Pancreas (tissue), 10 donors: ENCODE results near the gene LRRC25. TPM values are rescaled to one million over a fixed set of nuclear protein-coding genes. Genes with fewer than 3 reads are reported as not detected.

ENCODE experiments used
- ATAC-seq, 4 donors: fragments of 200-7000 bp; cut with Tn5 transposase; one replicate each; pipeline versions ENCODE4 v1.8.0 to v1.9.1; 2020; ENCODE audit warnings: mild to moderate bottlenecking in 4 of 4, moderate library complexity in 4 of 4
- DNase-seq, 6 donors: peaks; one replicate each; pipeline ENCODE4 v3.0.0-alpha.2; 2020
- FAIRE-seq: peaks from 2 replicates; lab custom pipeline; 2012; peaks lifted over from hg19 to GRCh38; lab: Jason Lieb, UNC
- H3K27ac ChIP-seq, 4 donors: fragments of 200-600 bp; sonication (generic); 1 replicate in 3 of 4; 2 replicates in 1 of 4; pipeline versions ENCODE4 v1.5.0 to v1.8.0; 2020
- H3K27me3 ChIP-seq, 4 donors: fragments of 200-600 bp; one replicate each; pipeline ENCODE4 v1.8.0; 2021
- H3K36me3 ChIP-seq, 3 donors: fragments of 200-600 bp; sonication (generic) in 1 of 3; one replicate each; pipeline versions ENCODE4 v1.5.0 to v1.8.0; 2020 to 2021
- H3K4me1 ChIP-seq, 3 donors: fragments of 200-600 bp; one replicate each; pipeline ENCODE4 v1.8.0; 2021
- H3K4me3 ChIP-seq, 4 donors: fragments of 200-600 bp; sonication (generic) in 2 of 4; one replicate each; pipeline versions ENCODE4 v1.5.0 to v1.8.0; 2020 to 2021
- H3K9me3 ChIP-seq, 4 donors: fragments of 200-600 bp; one replicate each; pipeline ENCODE4 v1.8.0; 2021
- CTCF ChIP-seq, 4 donors: fragments of 200-600 bp; sonication (generic) in 3 of 4; IDR thresholded peaks; one replicate each; pipeline versions ENCODE4 v1.5.0 to v1.8.0; 2021; ENCODE audit warnings: antibody characterized with exemption in 4 of 4
- WGBS, 2 donors: extraction: QIAGEN DNeasy Blood & Tissue Kit; methylation state at CpG; one replicate each; pipeline ENCODE4 v1.1.7; 2013; 5-methylcytosine and 5-hydroxymethylcytosine counted together
- intact Hi-C, 3 donors: fragments of 100-400 bp; cut with DNase I; formaldehyde crosslinking; loops; one replicate each; pipeline versions ENCODE4 v1.11.1 to v1.14.2; 2022
- polyA plus RNA-seq, 2 donors: library from polyadenylated mRNA; stranded (reverse); fragments of 200-250 nt; gene quantifications; one replicate each; pipeline ENCODE4 v1.2.3, GENCODE V29; 2013
- total RNA-seq, 6 donors: library from RNA; stranded (reverse); fragmentation: NEBNext Ultra II Directional in 4 of 6; extraction: Animal tissue kit (Norgen Biotek cat#: 25700) in 4 of 6; gene quantifications; one replicate each; pipeline versions ENCODE4 v1.2.1 to v1.2.4, GENCODE V29; 2021 to 2023
- donor health status: healthy with polysubstance abuse.
- donor health status: DM: no; HTN: no; CAD: no; lungs with moderate emphysema.
- donor health status: DM: no; HTN: no; CAD: no.
- donor health status: control.
- donor health status: control.
- donor health status: Bipolar disorder and iron deficiency.
- donor health status: DM: yes; HTN: yes; CAD: no.
- donor health status: DM: no; HTN: no; CAD: no.
- donor health status: DM: no; HTN: no; CAD: no.
- donor health status: DM: yes; HTN: yes; CAD: no.

Gene LRRC25
- total and polyA plus RNA-seq, 8 donors, result 0.14 to 6.1 (median 0.97) TPM

GRCh38 chr19:18436671-18437490, 39.5 kb upstream of the LRRC25 start:
- FAIRE-seq (no peak), ATAC-seq (peak; percentile 30 to 54 (median 47)), DNase-seq (peak in 5 of 6 donors; percentile 65 to 90 (median 75))
- Histone ChIP-seq H3K4me1 (peaks cover 0 to 11% (median 0%) of the 10 kb centered on the region in 3 donors), H3K27ac (peak overlapping the region; percentile 51 to 79 (median 74)), H3K36me3 (no peaks in the 10 kb centered on the region), H3K9me3 (no peaks in the 10 kb centered on the region), H3K4me3 (peak overlapping the region in 2 of 4 donors; percentile 44 to 57), H3K27me3 (no peaks in the 10 kb centered on the region)
- 38 to 40% methylated on average over 54 to 67 of the region's 67 CpGs for WGBS, 2 donors
- TF ChIP-seq CTCF (IDR thresholded peaks at IDR 0.05), result no peak
- intact Hi-C loops, result no loop called here

GRCh38 chr19:18435842-18436670, 38.6 kb upstream of the LRRC25 start:
- H3K9me3 ChIP-seq, result no peaks in the 10 kb centered on the region
- peak overlapping the region in 1 of 4 donors; percentile 70 for H3K27ac ChIP-seq
- ATAC-seq, result no peak
- intact Hi-C loops, result no loop called here
- no peak for FAIRE-seq
- no peak for DNase-seq
- H3K4me3 ChIP-seq, result peak overlapping the region in 2 of 4 donors; percentile 44 to 57
- H3K36me3 ChIP-seq, result no peaks in the 10 kb centered on the region
- H3K27me3 ChIP-seq, result no peaks in the 10 kb centered on the region
- H3K4me1 ChIP-seq, result peaks cover 0 to 11% (median 0%) of the 10 kb centered on the region in 3 donors
- TF ChIP-seq CTCF (IDR thresholded peaks at IDR 0.05), result no peak
- 88 to 90% methylated on average over 46 of the region's 46 CpGs for WGBS, 2 donors

- Histone ChIP-seq H3K4me1 (peaks cover 0 to 11% (median 0%) of the 10 kb centered on the region in 3 donors), H3K27me3 (no peaks in the 10 kb centered on the region), H3K4me3 (no peak overlapping the region), H3K27ac (no peak overlapping the region), H3K36me3 (no peaks in the 10 kb centered on the region), H3K9me3 (no peaks in the 10 kb centered on the region)
- FAIRE-seq, result no peak
- ATAC-seq, result no peak
- no peak for TF ChIP-seq CTCF (IDR thresholded peaks at IDR 0.05)
- DNase-seq, result no peak
- 94 to 95% methylated on average over 48 to 49 of the region's 49 CpGs for WGBS, 2 donors
- intact Hi-C loops, result no loop called here
These were observed 37.9 kb upstream of the LRRC25 start for GRCh38 chr19:18435178-18435841.

- Histone ChIP-seq H3K27me3 (no peaks in the 10 kb centered on the region), H3K4me1 (peaks cover 0 to 11% (median 0%) of the 10 kb centered on the region in 3 donors), H3K27ac (no peak overlapping the region), H3K36me3 (no peaks in the 10 kb centered on the region), H3K4me3 (peak overlapping the region in 1 of 4 donors; percentile 41), H3K9me3 (no peaks in the 10 kb centered on the region)
- 86 to 89% methylated on average over 18 to 21 of the region's 21 CpGs for WGBS, 2 donors
- ATAC-seq (no peak), FAIRE-seq (no peak), DNase-seq (peak in 1 of 6 donors; percentile 47)
- intact Hi-C loops, result no loop called here
- TF ChIP-seq CTCF (IDR thresholded peaks at IDR 0.05), result no peak
These were observed 37.2 kb upstream of the LRRC25 start for GRCh38 chr19:18434411-18435175.
